NCI-H1436 treated with DMSO at 0.1 percent for 48 hours (cell line): ENCODE measurements around the gene EVPL.

Experiments
- DNase-seq: peaks from one replicate; lab custom pipeline; 2025; lab: John Stamatoyannopoulos, UW

The EVPL gene

GRCh38 chr17:75959051-75959838 lies 67.9 kb downstream of the EVPL start:
- DNase-seq: no peak
